GM19395 (cell line): Measurements from ENCODE around the gene SCN10A.

Experiments
- ATAC-seq: cut with Tn5 transposase; IDR thresholded peaks from one replicate; pipeline ENCODE4 v1.9.1; 2021; ENCODE audit warnings: mild to moderate bottlenecking, moderate library complexity; ENCODE audit not compliant: unreplicated experiment

The SCN10A gene

GRCh38 chr3:38722781-38723568 is 93.0 kb downstream of the SCN10A start:
- ATAC-seq, result no peak

GRCh38 chr3:38721207-38721772 is 94.7 kb downstream of the SCN10A start:
- no peak for ATAC-seq

GRCh38 chr3:38720465-38720864 is 95.6 kb downstream of the SCN10A start:
- ATAC-seq, result no peak

DNA sequence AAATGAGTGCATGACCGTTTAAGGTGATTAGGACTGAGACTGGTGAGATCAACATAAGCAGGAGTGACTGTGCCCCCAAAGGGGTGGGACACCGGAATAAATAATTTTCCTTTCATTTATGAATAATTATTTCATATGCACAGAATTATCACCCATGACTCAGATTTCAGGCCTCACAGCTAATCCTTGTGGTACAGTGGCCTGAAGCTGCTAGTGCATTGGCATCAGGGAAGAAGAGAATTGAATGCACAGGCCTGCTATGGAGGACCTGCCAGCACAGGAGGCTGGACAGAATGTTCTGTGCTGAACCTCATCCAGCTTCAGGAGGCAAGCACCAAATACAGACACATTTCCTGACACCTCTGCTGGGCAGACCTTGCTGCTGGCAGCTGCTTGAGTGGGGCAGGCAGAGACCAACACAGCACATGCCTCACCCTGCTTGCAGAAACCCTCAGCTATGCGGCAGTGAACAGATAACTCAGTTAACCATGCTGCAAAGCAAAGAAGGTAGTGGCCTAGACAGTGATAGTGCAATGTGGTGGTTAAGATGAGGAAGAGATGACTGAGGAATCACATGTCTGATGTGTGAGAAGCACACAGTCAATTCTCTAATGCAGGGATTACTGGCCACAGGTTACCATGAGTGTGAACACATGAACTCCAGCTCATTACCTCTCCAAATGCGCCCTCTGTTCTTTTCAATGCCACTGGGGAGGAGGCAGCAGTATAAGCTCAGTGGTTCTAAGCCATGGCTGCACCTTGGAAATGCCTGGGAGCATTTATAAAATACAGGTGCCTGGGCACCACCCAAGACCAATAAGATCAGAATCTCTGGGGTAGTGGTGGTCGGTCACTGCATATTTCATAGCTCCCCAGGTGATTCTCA is 98.4 kb downstream of the SCN10A start:
- no peak for ATAC-seq

DNA sequence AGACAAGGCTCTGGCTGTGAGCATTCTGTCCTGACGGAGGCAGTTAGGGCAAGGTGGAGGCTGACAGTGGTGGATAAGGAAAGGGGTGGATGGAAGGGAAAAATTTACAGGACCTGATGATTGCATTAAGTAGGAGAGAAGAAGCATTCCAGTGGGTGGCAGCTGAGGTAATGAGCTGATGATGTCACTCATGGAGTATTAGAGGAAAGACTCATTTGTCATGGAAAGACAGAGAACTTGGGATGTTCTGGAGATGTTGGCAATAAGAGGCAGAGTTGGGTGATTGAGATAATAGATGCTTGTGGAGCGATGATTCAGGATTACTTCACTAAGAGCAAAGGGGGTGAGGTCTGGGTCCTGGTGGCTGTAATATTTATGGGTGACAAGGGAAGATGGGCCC is 102.9 kb downstream of the SCN10A start:
- no peak for ATAC-seq

DNA sequence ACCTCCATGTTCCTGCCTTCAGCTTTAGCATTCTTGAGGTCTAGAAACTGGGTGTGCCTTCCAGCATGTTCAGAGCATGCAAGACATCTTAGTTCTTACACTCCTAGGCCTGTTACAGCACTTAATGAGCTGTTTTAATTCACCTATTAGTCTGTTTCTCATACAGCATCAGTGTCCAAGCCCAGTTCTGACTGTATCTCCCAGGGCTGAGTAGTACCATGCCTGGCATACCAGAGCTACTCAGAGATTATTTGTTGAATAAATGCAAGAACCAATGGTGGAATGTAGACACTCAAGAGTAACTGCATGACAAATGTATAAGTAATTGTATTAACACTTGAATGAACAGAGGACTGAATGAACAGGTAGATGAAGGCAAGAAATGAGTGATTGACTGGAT is 104.7 kb downstream of the SCN10A start:
- ATAC-seq, result no peak

GRCh38 chr3:38707730-38708129 is 108.3 kb downstream of the SCN10A start:
- no peak for ATAC-seq

DNA sequence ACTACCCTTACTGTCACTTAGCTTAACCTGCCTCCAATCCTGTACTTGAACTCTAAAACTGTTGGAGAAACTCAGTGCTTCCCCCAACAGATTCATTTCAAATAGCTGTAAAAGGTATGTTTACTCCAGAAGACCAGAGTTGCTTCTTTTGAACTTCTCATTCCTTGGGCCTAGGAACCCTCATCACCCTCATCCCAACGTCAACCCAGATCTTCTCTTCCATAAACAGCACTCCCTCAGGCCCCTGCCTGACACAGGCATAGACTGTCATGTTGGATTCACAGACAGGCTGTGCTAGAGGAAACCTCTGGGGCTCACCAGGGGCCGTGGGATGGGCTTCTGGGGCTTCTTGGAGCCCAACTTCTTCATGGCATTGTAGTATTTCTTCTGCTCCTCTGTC is 109.1 kb downstream of the SCN10A start:
- ATAC-seq, result no peak

DNA sequence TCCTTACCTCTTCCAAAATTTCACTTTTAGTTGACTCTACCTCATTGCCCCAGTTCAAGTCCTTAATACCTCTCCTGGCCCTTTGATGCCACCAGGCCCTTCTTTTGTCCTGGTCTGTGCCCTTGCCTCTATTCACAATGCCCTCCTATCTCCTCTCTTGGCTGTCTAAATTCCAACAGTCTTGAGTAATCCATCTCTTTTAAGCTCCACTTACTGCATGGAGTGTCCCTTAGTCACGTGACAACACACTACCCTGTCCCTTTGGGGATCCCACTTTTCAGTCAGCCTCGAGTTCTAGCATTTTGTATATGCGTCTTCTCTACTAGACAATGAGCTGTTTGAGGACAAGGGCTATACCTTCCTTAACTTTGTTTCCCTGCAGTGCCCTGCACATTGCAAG is 113.8 kb downstream of the SCN10A start:
- ATAC-seq, result no peak

DNA sequence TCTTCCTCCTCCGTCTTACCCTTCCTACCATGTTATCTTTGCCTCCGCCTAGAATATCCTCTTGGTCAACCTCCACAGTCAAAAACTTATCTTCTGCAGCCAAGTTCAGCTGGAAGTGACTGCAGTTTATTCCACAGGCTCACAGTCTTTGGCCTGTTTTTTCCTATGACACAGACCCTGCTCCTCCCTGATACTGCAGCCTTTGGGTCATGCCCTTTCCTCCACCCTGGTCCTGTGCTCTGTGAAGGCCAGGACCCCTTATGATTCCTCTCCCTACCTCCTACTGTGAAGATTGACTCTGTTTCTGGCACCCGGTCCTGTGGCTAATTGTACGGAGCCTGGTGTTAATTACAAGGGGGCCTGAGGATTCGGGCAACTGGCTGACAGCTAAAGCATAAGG is 117.3 kb downstream of the SCN10A start:
- no peak for ATAC-seq

DNA sequence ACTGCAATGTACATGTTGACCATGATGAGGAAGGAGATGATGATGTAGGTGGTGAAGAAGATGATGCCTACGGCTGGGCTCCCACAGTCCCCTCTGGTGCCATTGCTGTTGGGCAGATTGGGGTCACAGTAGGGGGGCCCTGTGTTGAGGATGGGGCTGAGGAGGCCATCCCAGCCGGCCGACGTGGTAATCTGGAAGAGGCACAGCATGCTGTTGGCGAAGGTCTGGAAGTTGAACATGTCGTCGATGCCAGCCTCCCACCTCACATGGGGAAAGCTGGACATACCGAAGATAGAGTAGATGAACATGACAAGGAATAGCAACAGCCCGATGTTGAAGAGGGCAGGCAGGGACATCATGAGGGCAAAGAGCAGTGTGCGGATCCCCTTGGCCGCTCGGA is 118.0 kb downstream of the SCN10A start:
- ATAC-seq, result no peak

DNA sequence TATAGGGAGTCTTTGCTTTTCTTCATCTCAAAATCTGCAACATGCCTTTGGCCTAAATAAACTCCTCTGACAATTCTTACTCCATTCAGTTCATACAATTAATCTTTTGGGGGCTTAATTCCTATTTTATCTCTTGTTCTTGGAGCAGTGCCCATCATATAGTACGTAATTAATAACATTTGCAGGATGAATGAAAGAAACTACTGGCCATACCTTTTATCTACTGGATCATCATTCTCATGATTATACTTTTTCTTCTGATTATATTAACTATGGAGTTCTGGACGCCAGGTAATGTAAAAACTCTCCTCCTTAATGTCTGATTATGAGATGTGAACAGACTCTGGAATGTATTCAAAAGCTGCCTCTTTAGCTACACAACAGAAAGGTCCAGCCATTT is 120.0 kb downstream of the SCN10A start:
- ATAC-seq, result no peak

DNA sequence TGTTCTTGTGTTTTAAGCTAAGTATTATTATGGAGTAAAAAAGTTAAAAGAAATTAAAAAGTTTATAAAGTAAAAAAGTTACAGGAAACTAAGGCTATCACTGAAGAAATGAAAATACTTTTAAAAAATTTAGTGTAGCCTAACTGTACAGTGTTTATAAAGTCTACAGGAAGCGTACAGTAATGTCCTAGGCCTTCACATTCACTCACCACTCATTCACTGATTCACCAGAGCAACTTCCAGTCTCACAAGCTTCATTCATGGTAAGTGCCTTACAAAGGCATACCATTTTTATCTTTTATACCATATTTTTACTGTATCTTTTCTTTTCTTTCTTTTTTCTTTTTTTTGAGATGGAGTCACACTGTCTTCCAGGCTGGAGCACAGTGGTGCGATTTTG is 125.8 kb downstream of the SCN10A start:
- no peak for ATAC-seq

DNA sequence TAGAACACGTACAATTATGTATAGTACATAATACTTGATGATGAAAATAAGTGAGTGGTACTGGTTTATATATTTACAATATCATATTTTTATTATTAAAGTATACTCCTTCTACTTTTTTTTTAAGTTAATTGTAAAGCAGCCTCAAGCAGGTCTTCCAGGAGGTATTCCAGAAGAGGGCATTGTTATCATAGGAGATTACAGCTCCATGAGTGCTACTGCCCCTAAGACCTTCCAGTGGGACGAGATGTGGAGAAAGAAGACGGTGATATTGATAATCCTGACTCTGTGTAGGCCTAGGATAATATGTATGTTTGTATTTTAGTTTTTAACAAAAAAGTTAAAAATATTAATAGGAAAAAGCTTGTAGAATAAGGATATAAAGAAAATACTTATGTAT is 126.2 kb downstream of the SCN10A start:
- ATAC-seq, result no peak

GRCh38 chr3:38689346-38689745 is 126.7 kb downstream of the SCN10A start:
- no peak for ATAC-seq

DNA sequence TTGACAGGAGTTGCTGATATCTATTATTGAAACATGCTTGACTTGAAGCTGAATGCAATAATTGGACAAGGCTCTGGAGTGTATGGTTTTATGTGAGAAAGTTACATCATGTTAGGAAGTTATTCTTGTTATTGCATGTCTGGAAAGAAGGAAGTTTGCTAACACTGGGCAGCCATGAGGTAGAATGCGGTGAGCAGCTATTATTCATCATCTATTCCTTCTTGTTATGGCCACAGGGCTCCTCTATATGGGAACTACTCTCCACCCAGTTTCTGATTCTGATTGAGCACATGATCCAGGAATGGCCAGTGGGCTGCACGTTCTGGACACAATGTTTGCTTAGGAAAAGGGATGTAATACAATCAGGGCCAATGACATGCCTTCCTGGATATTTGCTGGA is 128.7 kb downstream of the SCN10A start:
- ATAC-seq, result no peak

DNA sequence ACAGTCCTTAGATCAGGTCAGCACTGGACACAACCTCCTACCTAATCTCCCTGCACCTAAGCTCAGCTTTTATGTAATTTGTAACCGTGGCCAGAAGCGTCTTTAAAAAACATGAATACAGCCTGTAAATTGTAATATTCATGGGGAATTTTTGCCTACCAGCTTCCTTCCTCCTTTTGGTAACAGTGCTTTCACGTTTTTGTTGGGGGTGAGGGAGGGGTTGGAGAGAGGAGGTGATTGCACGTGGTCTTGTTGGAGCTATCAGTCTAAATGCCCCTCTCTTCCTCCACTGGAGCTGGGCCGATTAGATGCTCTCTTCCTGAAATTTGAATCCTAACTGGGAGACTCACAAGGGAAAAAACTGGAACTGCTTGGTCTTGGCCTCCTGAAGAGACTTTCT is 131.5 kb downstream of the SCN10A start:
- no peak for ATAC-seq

DNA sequence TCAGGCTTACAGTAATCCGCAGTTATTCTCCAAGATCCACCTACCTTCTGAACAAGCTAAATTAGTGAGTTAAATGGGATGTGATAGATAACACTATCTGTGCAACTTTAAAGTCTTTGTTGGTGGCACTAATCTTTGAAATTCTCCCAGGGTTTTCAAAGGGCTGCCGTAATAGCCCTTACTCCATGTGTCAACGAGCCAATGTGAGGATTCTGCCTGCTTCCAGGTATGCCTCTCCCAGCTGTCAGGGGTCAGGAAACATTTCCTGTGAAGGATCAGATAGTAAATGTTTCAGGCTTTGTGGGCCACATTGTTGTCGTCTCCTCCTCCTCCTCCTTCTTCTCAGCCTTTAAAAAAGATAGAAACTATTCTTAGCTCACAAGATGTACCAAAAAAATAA is 146.3 kb downstream of the SCN10A start:
- ATAC-seq, result no peak

- ATAC-seq, result no peak
These were observed 153.5 kb downstream of the SCN10A start for GRCh38 chr3:38662544-38662943.

GRCh38 chr3:38658841-38659240 is 157.2 kb downstream of the SCN10A start:
- no peak for ATAC-seq

GRCh38 chr3:38657369-38657768 is 158.6 kb downstream of the SCN10A start:
- no peak for ATAC-seq
